OCI-LY7 (cell line): ENCODE data around the gene MARCHF6. TPM values are rescaled to one million over a fixed set of nuclear protein-coding genes. Genes with fewer than 3 reads are reported as not detected.

Experiments used
- BruUV-seq: library from RNA; stranded (reverse); fragments of 400-500 nt; replicated peaks from 2 replicates; lab custom pipeline; 2021; lab: Mats Ljungman, UMichigan
- CTCF ChIA-PET: fragments of 300-600 bp; sonication (Branson Sonifier 250); formaldehyde crosslinking; loops from one replicate; lab custom pipeline; 2022; ENCODE audit warnings: antibody characterized with exemption; ENCODE audit not compliant: unreplicated experiment; lab: Charles Lee
- POLR2A ChIA-PET: fragments of 300-600 bp; sonication (Branson Sonifier 250); formaldehyde crosslinking; loops from one replicate; lab custom pipeline; 2022; ENCODE audit warnings: antibody characterized with exemption; lab: Charles Lee
- DNase-seq: peaks from one replicate; pipeline ENCODE4 v3.0.0-alpha.2; 2015; ENCODE audit warnings: low spot score
- H2AFZ ChIP-seq: fragments of 200-600 bp; sonication (generic), shearing (Covaris generic); 2 replicates; pipeline ENCODE4 v1.6.1; 2014; ENCODE audit warnings: mild to moderate bottlenecking, antibody characterized with exemption, low read length, moderate library complexity
- H3K27ac ChIP-seq: fragments of 200-600 bp; sonication (generic); 2 replicates; pipeline ENCODE4 v1.5.1; 2014; ENCODE audit warnings: mixed run types, low read depth, mild to moderate bottlenecking, moderate library complexity, low read length, inconsistent platforms; ENCODE audit not compliant: poor library complexity, severe bottlenecking
- H3K36me3 ChIP-seq: fragments of 200-600 bp; sonication (generic); 2 replicates; pipeline ENCODE4 v1.6.1; 2014; ENCODE audit warnings: mild to moderate bottlenecking, antibody characterized with exemption, low read length, moderate library complexity, mixed read lengths; ENCODE audit not compliant: insufficient read depth
- H3K4me1 ChIP-seq: fragments of 200-600 bp; sonication (generic); 2 replicates; pipeline ENCODE4 v1.5.1; 2014; ENCODE audit warnings: mild to moderate bottlenecking, low read length; ENCODE audit not compliant: insufficient read depth, poor library complexity, severe bottlenecking
- H3K4me2 ChIP-seq: fragments of 200-600 bp; sonication (generic); 2 replicates; pipeline ENCODE4 v1.6.1; 2014; ENCODE audit warnings: mild to moderate bottlenecking, low read length
- H3K4me3 ChIP-seq: fragments of 200-600 bp; sonication (generic); 2 replicates; pipeline ENCODE4 v1.5.1; 2014; ENCODE audit warnings: mild to moderate bottlenecking, low read depth, low read length; ENCODE audit not compliant: poor library complexity, severe bottlenecking
- H3K79me2 ChIP-seq: fragments of 200-600 bp; sonication (generic); 2 replicates; pipeline ENCODE4 v1.6.1; 2016; ENCODE audit warnings: low read depth, mild to moderate bottlenecking, low read length, moderate library complexity, mixed read lengths; ENCODE audit not compliant: insufficient read depth
- H3K9me2 ChIP-seq: fragments of 200-600 bp; sonication (generic); 2 replicates; pipeline ENCODE4 v1.6.1; 2016; ENCODE audit warnings: mild to moderate bottlenecking, low read length, mixed read lengths; ENCODE audit not compliant: insufficient read depth
- H3K9me3 ChIP-seq: fragments of 200-600 bp; sonication (generic); 2 replicates; pipeline ENCODE4 v1.6.1; 2014; ENCODE audit warnings: mild to moderate bottlenecking, mixed run types, low read length, mixed read lengths
- H4K20me1 ChIP-seq: fragments of 200-600 bp; sonication (generic); 2 replicates; pipeline ENCODE4 v1.6.1; 2014; ENCODE audit warnings: mild to moderate bottlenecking, antibody characterized with exemption, low read length, moderate library complexity, mixed read lengths; ENCODE audit not compliant: insufficient read depth
- CTCF ChIP-seq: fragments of 200-600 bp; sonication (generic); conservative IDR thresholded peaks from 2 replicates; pipeline ENCODE4 v1.5.1; 2014; ENCODE audit warnings: mild to moderate bottlenecking, antibody characterized with exemption, low read length, moderate library complexity, mixed read lengths
- EZH2phosphoT487 ChIP-seq: fragments of 200-600 bp; sonication (generic); IDR thresholded peaks from 2 replicates; pipeline ENCODE4 v1.6.1; 2018; ENCODE audit warnings: low read depth, borderline replicate concordance, mild to moderate bottlenecking, mixed run types, antibody characterized with exemption, low read length, moderate library complexity, mixed read lengths
- intact Hi-C: fragments of 100-400 bp; cut with micrococcal nuclease; formaldehyde crosslinking; loops from one replicate; pipeline ENCODE4 v1.10.0; 2022; ENCODE audit not compliant: unreplicated experiment
- small RNA-seq: library from RNA; depleted of rRNA; stranded (forward); fragments of <200 nt; gene quantifications from one replicate; pipeline ENCODE3, GENCODE V24; 2014
- total RNA-seq, 2 experiments: library from RNA; depleted of rRNA in 1 of 2; stranded (reverse); fragments of >200 nt in 1 of 2; shearing (Covaris generic) in 1 of 2; gene quantifications; 2 replicates each; pipeline ENCODE4 v1.2.3, GENCODE V29; 2014 to 2022

Gene MARCHF6
- total RNA-seq, 2 experiments from 2014 or later = 113 to 118 TPM

GRCh38 chr5:10400411-10400810, 46.9 kb downstream of the MARCHF6 start:
- BruUV-seq = no TSS peak
- peaks cover 87% of the 10 kb centered on the region for H3K36me3 ChIP-seq
- no peak overlapping the region for H3K4me3 ChIP-seq
- ChIA-PET CTCF (no interaction called here), POLR2A (interaction anchor here (0.7 kb wide), 1 partner anchor 146 kb away, joined by 3 read pairs; no protein-coding TSS in a partner anchor)
- no peak overlapping the region for H3K4me2 ChIP-seq
- H2AFZ ChIP-seq = no peak overlapping the region
- no peak for DNase-seq
- no peak overlapping the region for H3K27ac ChIP-seq
- H3K9me2 ChIP-seq = no peaks in the 10 kb centered on the region
- intact Hi-C loops = no loop called here
- H3K4me1 ChIP-seq = no peaks in the 10 kb centered on the region
- TF ChIP-seq EZH2phosphoT487 (no peak), CTCF (no peak)
- H3K9me3 ChIP-seq = no peaks in the 10 kb centered on the region
- no peaks in the 10 kb centered on the region for H3K79me2 ChIP-seq
- no peaks in the 10 kb centered on the region for H4K20me1 ChIP-seq

DNA sequence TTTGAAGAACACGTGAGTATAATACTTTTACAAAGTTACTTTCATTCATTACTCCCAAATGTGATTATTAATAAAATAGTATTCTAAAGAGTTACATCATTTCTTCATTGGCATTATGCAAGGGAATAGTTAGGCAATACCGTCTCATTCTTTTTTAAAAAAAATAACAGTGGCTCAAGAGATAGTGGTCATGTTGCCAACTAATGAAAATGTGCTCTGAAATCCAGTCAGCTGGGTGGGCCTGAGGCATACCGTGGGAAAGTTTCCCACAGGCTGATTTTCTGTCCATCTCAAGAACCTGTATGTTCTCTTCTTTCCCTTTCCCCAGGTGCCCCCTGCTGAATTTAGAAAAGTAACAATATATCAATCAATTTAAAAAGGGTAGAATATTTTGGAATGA, 47.3 kb downstream of the MARCHF6 start:
- H2AFZ ChIP-seq = no peak overlapping the region
- no peaks in the 10 kb centered on the region for H3K9me2 ChIP-seq
- H3K79me2 ChIP-seq = no peaks in the 10 kb centered on the region
- H3K4me3 ChIP-seq = no peak overlapping the region
- no peak for DNase-seq
- POLR2A ChIA-PET = no interaction called here
- intact Hi-C loops = no loop called here
- no peaks in the 10 kb centered on the region for H3K4me1 ChIP-seq
- H3K27ac ChIP-seq = no peak overlapping the region
- no peak overlapping the region for H3K4me2 ChIP-seq
- peaks cover 87% of the 10 kb centered on the region for H3K36me3 ChIP-seq
- H4K20me1 ChIP-seq = no peaks in the 10 kb centered on the region
- no peak for TF ChIP-seq EZH2phosphoT487
- TF ChIP-seq CTCF = no peak
- BruUV-seq = no TSS peak
- CTCF ChIA-PET = no interaction called here
- no peaks in the 10 kb centered on the region for H3K9me3 ChIP-seq

DNA sequence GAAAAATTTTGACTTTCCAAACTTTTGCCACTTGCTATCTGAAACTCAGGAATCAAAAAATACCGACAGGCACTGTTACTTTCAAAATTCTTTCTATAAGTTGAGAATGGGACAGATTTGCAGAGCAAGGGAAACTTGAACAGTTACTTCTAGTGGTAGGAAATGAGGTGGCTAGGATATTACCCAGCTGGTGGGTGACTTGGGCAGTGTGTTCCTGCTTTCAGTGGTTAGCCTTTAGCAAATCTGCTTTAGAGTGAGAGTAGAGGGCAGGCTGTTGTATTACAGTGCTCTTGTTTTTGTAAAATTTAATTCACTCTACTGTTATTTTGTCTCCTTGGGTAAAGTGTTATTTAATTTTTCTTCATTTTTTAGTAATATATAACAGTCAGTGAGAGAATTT, 48.0 kb downstream of the MARCHF6 start:
- no peak overlapping the region for H3K27ac ChIP-seq
- POLR2A ChIA-PET = no interaction called here
- no peaks in the 10 kb centered on the region for H3K79me2 ChIP-seq
- no peaks in the 10 kb centered on the region for H3K9me3 ChIP-seq
- intact Hi-C loops = no loop called here
- no peaks in the 10 kb centered on the region for H3K9me2 ChIP-seq
- CTCF ChIA-PET = no interaction called here
- peaks cover 87% of the 10 kb centered on the region for H3K36me3 ChIP-seq
- no peaks in the 10 kb centered on the region for H3K4me1 ChIP-seq
- no peak for DNase-seq
- H3K4me3 ChIP-seq = no peak overlapping the region
- no TSS peak for BruUV-seq
- TF ChIP-seq CTCF (no peak), EZH2phosphoT487 (no peak)
- H3K4me2 ChIP-seq = no peak overlapping the region
- H2AFZ ChIP-seq = no peak overlapping the region
- no peaks in the 10 kb centered on the region for H4K20me1 ChIP-seq

Small RNAs within 50 kb of the gene (small RNA-seq; reads per million reads assigned to genes)
- not detected for gene RF00019

Other genes starting within 250 kb of the MARCHF6 start
- gene ATPSCKMT, start 103.8 kb upstream of the MARCHF6 start, total RNA-seq (2014; rRNA removed; shearing (Covaris generic)) = 16.0 and 26.5 TPM in 2 replicates
- gene ATPSCKMT, start 103.8 kb upstream of the MARCHF6 start, total RNA-seq (2022) = 22.2 and 24.9 TPM in 2 replicates
- 498 and 551 TPM in 2 replicates for gene CCT5, start 103.4 kb upstream of the MARCHF6 start, total RNA-seq (2014; rRNA removed; shearing (Covaris generic))
- gene CCT5, start 103.4 kb upstream of the MARCHF6 start, total RNA-seq (2022) = 327 and 389 TPM in 2 replicates
- gene CMBL, start 45.8 kb upstream of the MARCHF6 start, total RNA-seq (2014; rRNA removed; shearing (Covaris generic)) = not detected in 2 replicates
- 0.13 TPM in 1 of 2 replicates, not detected in the other for gene CMBL, start 45.8 kb upstream of the MARCHF6 start, total RNA-seq (2022)
- gene ROPN1L, start 88.2 kb downstream of the MARCHF6 start, total RNA-seq (2014; rRNA removed; shearing (Covaris generic)) = 0.35 TPM in 1 of 2 replicates, not detected in the other
- gene ROPN1L, start 88.2 kb downstream of the MARCHF6 start, total RNA-seq (2022) = 0.36 TPM in 1 of 2 replicates, not detected in the other
- gene ANKRD33B, start 210.4 kb downstream of the MARCHF6 start, total RNA-seq (2014; rRNA removed; shearing (Covaris generic)) = 5.6 TPM in 2 replicates
- 10.1 and 11.4 TPM in 2 replicates for gene ANKRD33B, start 210.4 kb downstream of the MARCHF6 start, total RNA-seq (2022)